HG03520 (cell line): ENCODE measurements around the gene HIPK2.
A peak's percentile ranks its signal among the peaks of the same experiment; 100 is the strongest.

ENCODE experiments used
- ATAC-seq: cut with Tn5 transposase; IDR thresholded peaks from one replicate; pipeline ENCODE4 v1.9.1; 2021; ENCODE audit warnings: mild to moderate bottlenecking, moderate library complexity; ENCODE audit not compliant: unreplicated experiment

HIPK2 gene

DNA sequence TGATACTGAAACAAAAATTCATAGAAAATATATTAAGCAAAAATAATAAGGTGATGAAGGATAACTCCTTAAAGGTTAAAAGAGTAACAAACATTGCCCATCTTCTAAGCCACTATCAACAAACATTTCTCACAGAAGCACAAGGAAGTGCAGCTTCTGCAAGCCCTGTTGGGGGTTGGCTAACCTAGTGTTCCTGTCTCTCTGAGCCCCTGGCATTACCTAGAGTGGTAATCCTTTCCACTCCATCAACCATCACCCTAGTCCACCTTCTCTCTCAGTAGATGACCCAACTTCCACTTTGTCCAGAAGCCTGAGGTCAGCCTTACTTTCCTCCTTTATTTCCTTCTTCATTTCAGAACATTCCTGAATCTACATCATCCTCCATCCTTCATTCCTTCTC is 59.7 kb downstream of the HIPK2 start:
- ATAC-seq, result no peak

DNA sequence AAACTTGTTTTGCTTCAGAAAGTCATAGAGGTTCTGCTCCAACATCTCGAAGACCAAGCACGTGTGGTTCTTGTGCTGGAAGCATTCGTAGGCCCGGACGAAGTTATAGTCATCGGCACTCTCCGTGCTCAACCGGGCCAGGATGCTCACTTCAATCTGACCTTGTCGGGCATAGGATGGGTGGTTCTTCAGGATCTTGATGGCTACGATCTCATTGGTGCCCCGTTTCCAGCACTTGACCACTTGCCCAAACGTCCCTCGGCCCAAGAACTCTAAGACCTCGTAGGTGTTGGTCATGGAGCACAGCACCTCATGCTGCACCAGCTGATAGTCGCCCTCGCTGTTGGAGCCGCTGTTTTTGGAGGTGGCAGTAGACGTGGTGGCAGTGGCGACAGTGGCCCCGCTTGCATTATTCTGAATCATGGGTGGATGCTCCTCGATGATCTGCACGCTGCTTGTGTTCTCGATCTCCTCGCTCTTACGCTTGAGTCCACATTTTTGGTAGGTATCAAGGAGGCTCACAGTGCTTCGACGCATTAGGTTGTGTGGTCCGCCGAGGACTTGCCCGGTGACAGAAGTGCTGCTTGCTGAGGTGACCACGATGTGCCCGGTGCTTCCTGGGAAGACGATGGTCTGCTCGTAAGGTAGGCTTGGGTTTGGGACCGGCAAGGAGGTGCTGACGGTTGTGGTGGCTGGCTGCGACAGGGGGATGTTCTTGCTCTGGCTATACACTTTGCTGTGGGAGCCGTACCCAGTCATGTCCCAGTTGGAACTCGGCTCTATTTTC is 61.4 kb downstream of the HIPK2 start:
- no peak for ATAC-seq

DNA sequence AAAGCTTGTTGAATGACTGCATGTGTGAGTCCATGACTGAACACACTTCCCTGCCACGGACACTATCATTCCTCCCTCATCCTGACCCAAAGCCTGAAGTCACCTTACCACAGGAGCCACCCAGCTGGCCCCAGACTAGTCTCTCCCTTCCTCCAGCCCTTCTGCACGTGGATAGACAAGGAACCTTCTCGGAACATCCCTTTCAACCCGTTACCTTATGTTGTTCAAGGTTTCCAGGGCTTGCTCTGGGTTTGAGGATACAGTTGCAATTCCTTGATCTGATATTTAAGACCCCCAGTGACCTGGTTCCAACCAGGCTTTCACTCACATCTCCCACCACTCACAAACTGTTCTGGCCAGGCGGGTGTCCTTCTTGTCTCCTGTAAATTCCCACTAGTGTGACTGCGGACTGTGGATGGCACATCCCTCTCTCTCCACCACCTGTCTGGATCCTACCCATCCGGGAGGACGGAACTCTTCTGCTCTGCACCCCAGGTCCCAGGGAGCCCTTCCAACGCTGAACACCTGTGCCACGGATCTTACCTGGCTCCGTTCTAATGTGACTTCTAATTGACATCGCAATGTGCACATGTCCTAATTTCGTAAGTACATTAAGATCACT is 62.5 kb downstream of the HIPK2 start:
- no peak for ATAC-seq

DNA sequence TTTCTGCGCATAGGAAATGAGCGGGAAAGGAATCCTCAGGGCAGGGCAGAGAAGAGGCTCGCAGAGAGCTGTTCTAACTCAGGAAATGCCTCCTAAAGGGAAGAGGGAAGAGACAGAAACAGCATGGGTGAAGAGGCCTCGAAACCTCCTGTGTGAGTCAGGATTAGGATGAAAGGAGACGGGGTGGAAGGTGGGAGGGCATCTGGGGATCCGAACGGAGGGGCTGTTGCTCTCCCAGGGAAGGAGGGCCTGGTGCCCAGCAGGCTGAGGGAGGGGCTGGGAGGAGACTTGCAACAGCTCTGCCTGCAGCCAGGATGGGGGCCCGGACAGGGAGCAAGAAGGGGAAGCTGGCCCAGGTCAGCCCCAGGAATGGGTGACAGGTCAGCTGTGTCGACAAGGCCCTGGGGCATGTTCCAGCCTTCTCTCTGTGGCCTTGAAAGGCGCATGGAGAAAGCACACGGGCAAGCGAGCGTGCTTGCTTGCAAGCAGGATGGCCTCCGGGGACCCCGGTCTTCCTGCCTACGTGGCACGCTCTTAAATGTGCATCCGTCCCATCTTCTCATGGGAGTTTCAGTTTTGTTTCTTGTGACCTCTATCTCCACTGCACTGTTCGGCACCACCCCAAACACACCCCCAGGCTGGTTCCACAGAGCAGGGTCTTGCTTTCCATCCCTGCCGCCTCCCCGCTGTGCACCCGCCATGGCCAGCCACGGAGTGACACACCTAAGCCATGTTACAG is 63.5 kb downstream of the HIPK2 start:
- peak; percentile 96 for ATAC-seq

DNA sequence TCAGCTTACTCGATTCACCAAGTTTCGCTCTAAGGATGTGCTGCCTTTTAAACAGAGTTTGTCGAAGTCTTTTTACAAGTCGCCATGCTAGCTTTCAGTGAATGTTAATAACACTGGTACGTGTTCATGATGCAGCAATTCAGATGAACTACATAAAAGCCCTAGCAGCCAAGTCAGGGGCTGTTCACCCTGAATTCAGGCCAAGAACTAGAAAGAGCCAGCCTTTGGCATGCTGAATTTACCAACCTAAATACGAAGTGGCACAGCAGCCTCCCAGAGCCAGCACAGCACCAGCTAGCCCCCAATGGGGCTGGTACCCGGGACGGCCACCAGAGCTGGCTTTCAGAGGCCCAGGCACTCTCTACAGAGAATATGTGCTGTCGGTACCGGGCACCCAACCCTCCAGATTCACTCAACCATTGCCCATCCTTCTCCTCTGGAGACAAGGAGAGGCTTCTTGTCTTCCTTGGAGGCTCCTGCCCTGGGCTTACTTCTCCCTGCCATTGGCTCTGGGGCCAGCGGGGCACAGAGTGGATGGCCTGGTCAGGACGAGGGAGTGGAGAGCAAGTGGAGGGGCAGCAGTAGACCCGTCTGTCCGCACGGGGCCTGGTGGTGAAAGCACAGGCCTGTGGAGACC is 64.2 kb downstream of the HIPK2 start:
- ATAC-seq, result no peak

DNA sequence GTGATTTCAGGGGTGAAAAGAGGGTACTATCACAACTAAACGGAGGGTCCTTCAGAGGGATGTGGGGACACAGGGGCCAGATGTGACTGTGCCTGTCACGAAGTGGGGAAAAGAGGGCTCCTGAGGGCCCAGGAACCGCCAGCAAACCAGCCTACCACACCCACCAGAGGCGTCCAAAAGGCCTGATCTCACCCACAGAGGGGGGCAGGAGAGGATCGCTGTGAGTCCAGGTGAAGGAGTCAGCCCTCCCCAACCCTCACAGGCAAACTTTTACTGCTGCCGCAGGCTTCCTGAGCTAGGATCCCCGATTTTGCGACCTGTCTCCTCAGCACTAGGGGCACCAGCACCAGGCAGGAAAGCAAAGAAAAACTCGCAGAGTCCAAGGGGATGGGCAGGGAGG is 64.7 kb downstream of the HIPK2 start:
- no peak for ATAC-seq

DNA sequence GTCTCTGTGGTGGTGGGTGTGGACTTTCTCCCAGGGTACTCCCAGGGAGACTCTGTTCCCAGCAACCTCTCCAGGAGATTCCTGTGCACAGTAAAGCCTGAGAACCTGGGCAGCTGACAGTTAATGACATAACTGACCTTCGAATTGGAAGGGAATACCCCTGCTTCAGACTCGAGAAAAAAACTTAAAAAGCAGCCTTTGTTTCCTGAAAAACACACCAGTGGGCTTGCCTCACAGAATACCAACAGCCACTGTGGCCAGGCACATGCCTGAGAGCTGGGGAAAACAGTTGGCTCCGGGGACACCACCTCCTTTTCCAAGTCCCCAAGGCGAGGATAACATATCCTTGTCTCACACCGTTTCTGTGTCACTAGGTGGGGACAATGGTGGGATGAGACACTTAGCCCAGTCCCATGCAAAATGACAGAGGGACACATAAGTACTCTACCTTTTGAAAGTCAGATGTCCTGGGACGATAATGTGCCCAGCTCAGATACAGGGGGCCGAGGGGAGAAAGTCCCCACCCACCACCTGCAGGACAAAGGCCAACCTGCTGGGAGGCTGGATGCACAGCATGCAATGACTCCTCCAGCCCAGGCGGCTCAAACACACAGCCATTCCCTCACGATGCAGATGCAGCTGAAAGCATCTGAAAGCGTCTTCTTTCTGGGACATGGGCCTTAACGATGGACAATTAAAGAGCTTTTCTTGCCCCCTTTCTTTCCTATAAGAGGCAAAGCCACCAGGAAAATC is 65.6 kb downstream of the HIPK2 start:
- ATAC-seq, result no peak

DNA sequence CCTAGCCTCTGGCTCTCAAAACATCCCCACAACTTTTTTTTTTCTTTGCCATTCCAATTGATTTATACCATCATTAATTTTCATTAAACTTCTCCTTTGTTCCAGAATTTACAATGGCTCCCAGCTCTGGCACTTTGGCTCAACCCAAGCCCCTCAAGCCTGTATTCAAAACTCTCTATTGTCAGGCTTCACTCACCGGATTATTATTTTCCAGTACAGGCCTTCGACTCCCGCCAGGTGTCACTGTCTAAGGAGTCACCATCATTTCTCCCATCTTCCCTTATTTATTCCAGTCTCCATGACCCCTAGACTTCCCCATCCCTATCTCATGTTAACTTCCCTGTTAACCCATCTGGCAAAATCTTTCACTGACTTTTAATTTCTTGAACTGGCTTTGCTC is 67.8 kb downstream of the HIPK2 start:
- no peak for ATAC-seq

DNA sequence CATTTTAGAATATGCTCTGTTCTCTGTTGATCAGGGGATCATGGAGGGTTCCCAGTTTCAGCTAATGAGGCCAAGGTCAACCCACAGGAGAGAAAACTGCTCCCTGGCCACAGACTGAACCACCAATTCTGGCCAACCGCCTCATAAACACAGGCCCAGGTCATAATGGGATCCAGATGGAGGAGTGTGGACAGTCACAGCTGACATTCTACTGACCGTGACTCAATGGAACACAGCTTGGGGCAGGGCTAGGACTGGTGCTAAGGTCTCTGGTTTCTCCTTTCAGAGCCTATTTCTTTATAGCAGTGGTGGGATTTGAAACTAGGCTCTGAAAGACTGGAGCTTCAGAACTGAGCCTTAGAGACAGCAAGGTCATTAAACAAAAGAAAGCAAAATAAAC is 68.3 kb downstream of the HIPK2 start:
- ATAC-seq, result no peak

DNA sequence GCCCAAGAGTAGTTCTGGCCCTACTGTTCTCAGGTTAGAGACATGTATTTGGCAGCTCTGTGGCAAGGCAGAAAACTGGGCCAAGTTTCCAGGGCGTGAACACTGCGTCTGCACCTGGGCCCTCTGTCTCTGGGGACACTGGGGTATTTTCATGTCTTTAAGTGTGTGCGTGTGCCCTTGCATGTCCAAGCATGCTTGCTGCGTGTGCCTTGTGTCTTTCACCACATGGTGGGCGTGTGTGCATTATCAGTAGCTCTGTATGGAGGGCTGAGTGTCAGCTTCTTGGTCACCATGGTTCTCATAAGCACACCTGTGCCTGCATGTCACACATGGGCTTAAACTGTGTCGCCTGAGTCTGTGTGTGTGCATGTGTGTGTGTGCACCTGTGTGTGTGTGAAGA is 69.3 kb downstream of the HIPK2 start:
- peak; percentile 86 for ATAC-seq

DNA sequence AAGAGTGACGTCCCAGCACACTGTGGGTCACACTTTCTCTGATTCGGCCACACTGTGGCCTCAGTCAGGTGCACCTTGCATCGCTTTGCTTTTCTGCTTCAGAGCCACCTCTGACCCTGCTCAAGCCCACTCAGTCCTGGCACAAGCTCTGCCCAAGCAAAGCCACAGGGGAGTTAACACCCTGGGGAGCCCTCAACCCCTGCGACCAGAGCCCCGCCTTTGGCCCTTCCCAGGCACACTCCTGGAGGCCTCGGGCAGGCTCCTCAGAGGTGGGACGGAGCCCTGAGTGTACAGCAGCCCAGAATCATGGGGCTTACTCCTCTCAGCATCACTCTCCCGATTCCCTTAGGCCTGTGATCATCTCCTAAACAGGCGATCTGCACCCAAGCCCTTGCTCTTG is 71.0 kb downstream of the HIPK2 start:
- ATAC-seq, result no peak

DNA sequence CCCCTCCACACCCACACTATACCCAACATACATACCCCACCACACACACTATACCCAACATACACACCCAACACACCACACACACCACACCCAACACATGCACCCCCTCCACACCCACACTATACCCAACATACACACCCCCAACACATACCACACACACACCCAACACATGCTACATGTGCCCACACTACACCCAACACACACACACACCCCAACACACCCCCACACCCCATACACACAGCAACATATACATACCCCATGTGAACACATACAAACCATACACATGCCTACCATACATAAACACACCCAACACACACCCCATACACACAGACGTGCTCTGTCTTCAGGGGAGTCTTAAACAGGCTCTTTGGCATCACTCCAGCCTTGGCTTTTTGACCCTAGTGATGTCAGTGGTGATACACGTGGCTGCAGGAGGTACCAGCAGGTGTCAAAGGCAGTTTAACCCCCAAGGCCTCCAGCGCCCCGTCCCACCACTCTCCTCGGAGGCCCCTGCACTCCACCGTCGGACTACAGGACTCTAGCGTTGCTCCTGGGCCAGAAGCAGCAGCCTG is 73.4 kb downstream of the HIPK2 start:
- no peak for ATAC-seq

DNA sequence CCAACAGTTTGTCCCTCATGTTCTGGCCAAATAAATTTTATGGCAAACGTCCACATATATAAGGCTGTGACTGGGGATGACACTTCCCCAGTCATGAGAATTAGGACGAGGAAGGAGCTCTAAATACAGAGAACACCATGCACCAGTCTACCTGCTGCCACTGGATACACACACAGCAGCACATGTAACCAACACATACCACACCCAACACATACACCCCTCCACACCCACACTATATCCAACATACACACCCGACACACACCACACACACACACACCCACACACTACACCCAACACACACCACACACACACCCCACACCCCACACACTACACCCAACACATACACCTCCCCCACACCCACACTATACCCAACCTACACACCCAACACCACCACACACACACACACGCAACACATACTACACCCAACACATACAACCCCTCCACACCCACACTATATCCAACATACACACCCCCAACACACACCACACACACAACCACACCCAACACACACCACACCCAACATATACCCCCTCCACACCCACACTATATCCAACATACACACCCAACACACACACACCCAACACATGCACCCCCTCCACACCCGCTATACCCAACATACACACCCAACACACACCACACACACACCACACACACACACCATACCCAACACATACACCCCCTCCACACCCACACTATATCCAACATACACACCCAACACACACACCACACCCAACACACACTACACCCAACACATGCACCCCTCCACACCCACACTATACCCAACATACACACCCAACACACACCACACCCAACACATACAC is 74.1 kb downstream of the HIPK2 start:
- ATAC-seq, result peak; percentile 17

DNA sequence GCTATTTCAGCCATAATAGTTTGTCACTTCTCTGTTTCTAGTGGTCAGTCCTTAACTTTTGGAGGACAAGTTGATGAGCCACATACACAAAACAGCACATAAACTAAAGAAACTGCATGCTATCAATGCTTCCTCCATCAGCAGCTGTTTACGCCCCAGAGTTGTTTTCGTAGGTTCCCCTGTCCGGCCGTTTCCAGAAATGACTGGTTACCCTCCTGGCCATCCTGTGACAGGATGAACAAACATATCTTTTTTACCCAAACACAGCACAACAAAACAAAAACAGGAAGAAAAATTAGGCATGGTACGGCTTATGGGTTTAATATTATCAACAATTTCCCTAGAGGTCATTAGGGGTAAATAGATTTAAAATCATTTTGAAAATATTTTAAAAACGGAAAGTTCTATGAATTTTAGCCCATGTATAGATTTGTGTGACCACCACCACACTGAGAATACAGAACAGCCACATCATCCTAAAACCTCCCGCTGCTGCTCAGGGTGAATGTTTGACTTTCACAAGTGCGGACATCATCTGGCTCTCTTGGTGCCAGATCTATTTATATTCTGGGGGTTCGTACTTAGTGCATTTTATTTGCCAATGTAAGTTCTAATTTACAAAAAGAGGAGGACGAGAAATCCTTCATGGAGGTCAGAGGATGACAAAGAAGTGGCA is 74.8 kb downstream of the HIPK2 start:
- peak; percentile 73 for ATAC-seq

DNA sequence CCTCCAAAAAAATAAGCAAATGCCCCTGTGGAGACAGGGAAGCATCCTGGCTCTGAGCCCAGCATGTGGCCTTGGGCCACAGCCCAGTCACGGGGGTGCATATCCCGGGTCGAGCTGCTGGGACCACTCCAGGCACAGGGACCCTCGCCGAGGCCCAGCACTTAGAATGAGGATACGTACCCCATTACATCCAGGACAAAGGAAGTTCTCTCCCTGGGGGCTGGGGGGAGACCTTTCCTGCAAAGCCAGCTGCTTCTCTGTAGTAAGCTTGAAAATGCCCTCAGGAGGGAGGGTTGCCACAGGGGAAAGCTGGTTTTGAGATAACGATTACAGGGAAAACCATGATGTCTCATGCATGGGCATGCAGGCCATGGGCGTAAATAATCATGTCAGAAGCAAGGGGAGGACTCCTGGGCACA is 75.5 kb downstream of the HIPK2 start:
- ATAC-seq, result peak; percentile 7

DNA sequence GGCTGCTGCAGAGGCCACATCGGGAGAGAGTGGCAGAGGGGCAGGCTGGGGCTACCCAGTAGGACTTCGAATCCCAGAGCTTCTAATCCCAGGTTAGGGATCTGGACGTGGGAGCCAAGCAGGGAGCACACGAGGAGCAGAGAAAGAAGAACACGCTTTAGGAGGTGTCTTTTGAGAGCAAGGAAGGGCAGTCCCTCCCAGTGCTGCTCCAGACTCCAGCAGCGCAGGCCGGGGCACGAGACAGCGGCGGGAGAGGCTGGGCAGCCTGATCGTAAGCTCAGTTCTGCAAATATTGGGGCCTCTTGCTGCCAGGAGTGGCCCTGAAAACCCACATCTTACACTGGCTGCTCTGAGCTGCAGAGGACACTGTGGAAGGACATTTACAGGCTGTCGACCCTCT is 75.9 kb downstream of the HIPK2 start:
- no peak for ATAC-seq

DNA sequence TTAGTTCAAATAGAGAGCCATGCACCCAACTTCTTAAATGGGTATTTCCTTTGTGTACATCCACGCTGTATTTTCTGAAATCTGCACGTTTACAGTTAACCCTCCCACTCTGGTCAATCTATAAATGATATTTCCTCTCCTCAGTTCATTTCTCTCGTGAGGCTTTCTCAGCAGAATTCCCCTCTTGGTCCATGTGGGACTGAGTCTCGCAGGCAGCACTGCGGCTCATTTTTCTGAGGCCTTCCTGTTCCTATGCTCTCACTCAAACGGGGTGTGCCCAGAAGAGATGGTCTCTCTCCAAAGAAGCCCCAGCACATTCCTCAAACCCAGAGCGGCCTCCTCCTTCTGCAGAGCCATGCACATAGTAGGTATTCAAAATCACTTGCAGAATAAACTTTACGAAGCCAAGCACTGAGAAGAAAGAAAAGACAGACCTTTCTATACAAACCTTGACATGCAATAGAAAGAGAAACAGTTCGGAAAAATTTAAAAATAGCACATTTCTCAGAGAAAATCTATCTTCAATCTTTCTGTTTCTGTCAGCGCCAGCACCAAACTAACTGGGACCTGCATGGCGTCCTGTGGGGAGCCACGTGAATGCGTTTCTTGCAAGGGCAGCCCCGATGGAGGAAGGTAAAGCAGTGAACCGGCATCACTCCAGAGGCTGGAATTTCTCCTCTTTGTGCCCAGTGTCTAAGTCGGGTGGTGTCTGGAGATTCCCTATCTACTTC is 77.1 kb downstream of the HIPK2 start:
- no peak for ATAC-seq
